H54 (cell line): ENCODE data around the gene C19orf53.

Experiments used
- DNase-seq: peaks from one replicate; pipeline ENCODE4 v3.0.0; 2011; ENCODE audit warnings: low spot score, mixed read lengths; ENCODE audit not compliant: insufficient read length
- FAIRE-seq: peaks from 3 replicates; lab custom pipeline; 2011; peaks lifted over from hg19 to GRCh38; lab: Jason Lieb, UNC
- POLR2A ChIP-seq: IDR thresholded peaks from 2 replicates; pipeline ENCODE4 v1.6.1; 2011; ENCODE audit warnings: low read depth, mild to moderate bottlenecking, low read length

The C19orf53 gene

GRCh38 chr19:13795595-13796300 lies 21.5 kb downstream of the C19orf53 start:
- FAIRE-seq (no peak), DNase-seq (peak; percentile 31)
- no peak for TF ChIP-seq POLR2A

GRCh38 chr19:13796301-13797057 lies 22.2 kb downstream of the C19orf53 start:
- no peak for TF ChIP-seq POLR2A
- DNase-seq, result peak; percentile 87
- peak; percentile 82 for FAIRE-seq

DNA sequence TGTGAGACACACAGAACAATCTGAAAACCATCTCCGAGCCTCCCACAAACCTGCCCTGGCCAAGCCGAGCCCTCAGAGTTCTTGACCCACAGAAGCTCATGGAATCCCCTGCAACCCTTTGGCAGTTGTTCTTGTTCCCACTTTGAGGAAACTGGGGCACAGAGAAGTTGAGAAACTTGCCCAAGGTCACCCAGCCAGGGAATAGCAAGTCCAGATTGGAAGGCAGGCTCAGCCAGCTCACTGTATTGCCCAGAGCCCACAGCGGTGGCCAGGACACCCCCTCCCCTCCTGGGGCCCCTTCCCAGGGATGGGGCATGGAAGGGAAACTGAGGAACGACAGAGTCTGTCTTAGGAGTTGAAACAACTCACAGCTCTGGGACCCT lies 22.8 kb downstream of the C19orf53 start:
- no peak for DNase-seq
- TF ChIP-seq POLR2A, result no peak
- no peak for FAIRE-seq

- DNase-seq (no peak), FAIRE-seq (no peak)
Observed at GRCh38 chr19:13797870-13798269, 23.6 kb downstream of the C19orf53 start.

GRCh38 chr19:13799669-13800068 lies 25.4 kb downstream of the C19orf53 start:
- FAIRE-seq (no peak), DNase-seq (no peak)
- no peak for TF ChIP-seq POLR2A

More at GRCh38 chr19:13797870-13798269, 23.6 kb downstream of the C19orf53 start:
- no peak for TF ChIP-seq POLR2A

- FAIRE-seq, result no peak
- no peak for TF ChIP-seq POLR2A
- no peak for DNase-seq
Observed at GRCh38 chr19:13803038-13803437, 28.8 kb downstream of the C19orf53 start.

- DNase-seq (no peak), FAIRE-seq (no peak)
- TF ChIP-seq POLR2A, result no peak
Observed at GRCh38 chr19:13804830-13805683, 30.8 kb downstream of the C19orf53 start.

GRCh38 chr19:13806728-13807127 lies 32.5 kb downstream of the C19orf53 start:
- FAIRE-seq, result no peak
- TF ChIP-seq POLR2A, result no peak
- DNase-seq, result no peak

- DNase-seq (no peak), FAIRE-seq (no peak)
- no peak for TF ChIP-seq POLR2A
Observed at GRCh38 chr19:13807421-13808021, 33.3 kb downstream of the C19orf53 start.

- no peak for FAIRE-seq
- DNase-seq, result no peak
- TF ChIP-seq POLR2A, result no peak
Observed at GRCh38 chr19:13808856-13809255, 34.6 kb downstream of the C19orf53 start.

- TF ChIP-seq POLR2A, result no peak
- DNase-seq (no peak), FAIRE-seq (no peak)
Observed at GRCh38 chr19:13812544-13812943, 38.3 kb downstream of the C19orf53 start.

- no peak for TF ChIP-seq POLR2A
- DNase-seq (no peak), FAIRE-seq (no peak)
Observed at GRCh38 chr19:13813147-13813546, 38.9 kb downstream of the C19orf53 start.

GRCh38 chr19:13814550-13814949 lies 40.3 kb downstream of the C19orf53 start:
- no peak for DNase-seq
- TF ChIP-seq POLR2A, result no peak
- no peak for FAIRE-seq
